ENCODE data around the gene CHL1.

CHL1 gene

GRCh38 chr3:196311-197148 is at the start of gene CHL1:
Gene CHL1, plus strand, starts transcription at chr3:196763. Its CDS starts 123,014 bp downstream, at chr3:319777.
- H3K4me3 ChIP-seq (ENCODE audit: low read depth, low read length), result no peak within 1 kb of the TSS
- TF ChIP-seq CTCF (IDR thresholded peaks at IDR 0.05; ENCODE audit: control insufficient read depth, extremely low read depth, insufficient read depth), result no peak
- DNase-seq (ENCODE audit: low read depth), result no peak

GRCh38 chr3:151614-152189 is 44.9 kb upstream of the CHL1 start:
- no peak overlapping the region for H3K4me3 ChIP-seq (ENCODE audit: low read depth, low read length)
- TF ChIP-seq CTCF (IDR thresholded peaks at IDR 0.05; ENCODE audit: control insufficient read depth, extremely low read depth, insufficient read depth), result no peak
- no peak for DNase-seq (ENCODE audit: low read depth)

GRCh38 chr3:159974-160373 is 36.6 kb upstream of the CHL1 start:
- no peak for TF ChIP-seq CTCF (IDR thresholded peaks at IDR 0.05; ENCODE audit: control insufficient read depth, extremely low read depth, insufficient read depth)
- DNase-seq (ENCODE audit: low read depth), result no peak
- H3K4me3 ChIP-seq (ENCODE audit: low read depth, low read length), result no peak overlapping the region

- DNase-seq (ENCODE audit: low read depth), result no peak
- H3K4me3 ChIP-seq (ENCODE audit: low read depth, low read length), result no peak overlapping the region
- TF ChIP-seq CTCF (IDR thresholded peaks at IDR 0.05; ENCODE audit: control insufficient read depth, extremely low read depth, insufficient read depth), result no peak
Measured at GRCh38 chr3:166071-166470, 30.5 kb upstream of the CHL1 start.

- no peak overlapping the region for H3K4me3 ChIP-seq (ENCODE audit: low read depth, low read length)
- DNase-seq (ENCODE audit: low read depth), result no peak
- TF ChIP-seq CTCF (IDR thresholded peaks at IDR 0.05; ENCODE audit: control insufficient read depth, extremely low read depth, insufficient read depth), result no peak
Measured at GRCh38 chr3:166799-167198, 29.8 kb upstream of the CHL1 start.

GRCh38 chr3:173886-174285 is 22.7 kb upstream of the CHL1 start:
- DNase-seq (ENCODE audit: low read depth), result no peak
- no peak for TF ChIP-seq CTCF (IDR thresholded peaks at IDR 0.05; ENCODE audit: control insufficient read depth, extremely low read depth, insufficient read depth)
- H3K4me3 ChIP-seq (ENCODE audit: low read depth, low read length), result no peak overlapping the region
